NCI-H82 (cell line): Measurements from ENCODE around the gene PDE3B.
"Not testable (repeated sequence)": the region's sequence is repeated elsewhere in the genome, so short reads cannot be mapped to it uniquely, and the experiment has no call there.

Experiments used
- DNase-seq: peaks from one replicate; lab custom pipeline; 2025; lab: John Stamatoyannopoulos, UW

PDE3B gene

GRCh38 chr11:14746857-14747395 is 103.3 kb downstream of the PDE3B start:
- DNase-seq: peak; percentile 33

DNA sequence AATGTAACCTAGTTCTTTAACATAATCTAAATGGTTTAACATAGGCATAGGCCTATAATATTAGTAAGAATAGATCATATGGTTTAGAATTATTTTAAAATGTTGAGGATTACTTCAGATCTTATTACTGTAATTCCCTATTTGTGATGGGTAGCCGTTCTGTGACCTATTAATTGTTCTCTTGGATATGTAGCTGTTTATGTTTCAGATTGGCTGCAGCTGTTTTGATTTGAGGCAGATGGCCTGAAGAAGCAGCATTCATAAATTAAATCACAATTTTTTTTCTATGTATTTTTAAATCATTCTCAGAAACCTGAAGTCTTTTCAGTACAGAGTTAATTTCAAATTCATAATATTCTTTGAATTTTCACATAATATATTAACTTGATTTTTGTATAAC is 104.5 kb downstream of the PDE3B start:
- DNase-seq: no peak

- no peak for DNase-seq
These were observed 107.3 kb downstream of the PDE3B start for GRCh38 chr11:14750911-14751310.

- no peak for DNase-seq
These were observed 108.4 kb downstream of the PDE3B start for GRCh38 chr11:14751975-14752407.

GRCh38 chr11:14755140-14755539 is 111.5 kb downstream of the PDE3B start:
- no peak for DNase-seq

- no peak for DNase-seq
These were observed 112.7 kb downstream of the PDE3B start for GRCh38 chr11:14756349-14756748.

- DNase-seq: not testable (repeated sequence)
These were observed 115.9 kb downstream of the PDE3B start for GRCh38 chr11:14759300-14760012.

DNA sequence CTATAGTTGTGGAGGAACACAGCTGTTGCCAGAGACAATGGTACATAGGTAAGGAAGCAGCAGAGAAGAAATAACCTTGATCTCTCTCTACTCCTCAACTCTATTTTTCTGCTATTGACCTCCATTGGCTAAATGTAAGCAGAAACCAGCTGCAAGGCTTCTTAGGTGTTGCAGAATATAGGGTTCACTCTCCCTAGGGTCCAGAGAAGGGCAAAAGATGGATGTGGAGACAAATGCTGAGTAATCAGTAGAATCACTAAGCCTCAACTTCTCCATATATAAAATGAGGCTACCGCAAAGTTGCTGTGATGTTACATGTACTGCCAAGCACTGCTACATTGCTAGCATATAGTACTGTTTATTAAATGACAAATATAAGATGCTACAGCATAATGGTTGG is 120.6 kb downstream of the PDE3B start:
- no peak for DNase-seq

- DNase-seq: no peak
These were observed 121.2 kb downstream of the PDE3B start for GRCh38 chr11:14764579-14765527.

GRCh38 chr11:14766585-14766984 is 123.0 kb downstream of the PDE3B start:
- no peak for DNase-seq

DNA sequence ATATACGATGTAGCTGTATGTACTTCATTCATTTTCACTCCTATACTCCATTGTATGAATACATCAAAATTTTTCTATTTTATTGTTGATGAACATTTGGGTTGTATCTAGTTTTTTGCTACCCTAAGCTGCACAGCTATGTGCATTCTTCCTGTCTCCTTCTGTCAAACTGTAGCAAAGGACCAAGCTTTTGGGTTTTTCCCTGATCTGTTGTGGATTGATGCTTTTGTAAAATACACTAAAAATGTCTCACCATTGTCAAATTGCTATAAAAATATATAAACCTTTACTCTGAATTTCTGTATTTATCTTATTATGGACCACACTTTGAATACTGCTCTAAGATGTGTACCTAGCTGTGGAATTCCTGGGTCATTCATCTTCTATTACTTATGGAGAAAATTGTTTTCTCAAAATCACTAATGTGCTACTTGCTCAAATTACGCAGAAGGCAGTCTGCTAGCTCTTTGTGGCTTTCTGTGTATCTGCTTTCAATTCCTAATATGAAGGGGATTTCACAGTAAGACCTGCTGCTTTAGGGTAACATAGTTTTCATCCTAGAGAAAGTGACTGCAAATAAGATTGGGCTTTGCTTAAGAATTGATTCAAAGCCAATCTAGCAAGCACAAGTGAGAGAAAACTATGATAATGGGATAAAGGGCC is 125.1 kb downstream of the PDE3B start:
- DNase-seq: no peak

- no peak for DNase-seq
These were observed 130.2 kb downstream of the PDE3B start for GRCh38 chr11:14773755-14774154.

DNA sequence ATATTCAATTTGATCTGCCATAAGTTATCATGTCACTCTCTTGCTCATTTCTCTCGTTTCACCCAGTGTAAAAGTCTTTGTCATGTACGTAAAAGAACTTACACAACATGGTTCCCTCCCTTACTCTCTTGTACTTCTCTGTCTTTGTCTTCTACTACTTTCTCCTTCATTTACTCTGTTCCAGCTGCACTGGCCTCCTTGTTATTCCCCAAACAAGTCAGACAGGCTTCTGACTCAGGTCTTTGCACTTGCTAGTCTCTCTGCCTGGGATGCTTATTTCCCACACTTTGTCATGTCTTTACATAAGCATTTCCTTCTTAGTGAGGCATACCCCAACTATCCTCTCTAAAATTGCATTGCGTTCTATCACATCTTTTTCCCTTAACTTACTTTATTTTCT is 131.1 kb downstream of the PDE3B start:
- no peak for DNase-seq

GRCh38 chr11:14775897-14776296 is 132.3 kb downstream of the PDE3B start:
- DNase-seq: no peak

- not testable (repeated sequence) for DNase-seq
These were observed 134.9 kb downstream of the PDE3B start for GRCh38 chr11:14778460-14778859.

GRCh38 chr11:14783788-14784187 is 140.2 kb downstream of the PDE3B start:
- DNase-seq: no peak

GRCh38 chr11:14784230-14784629 is 140.6 kb downstream of the PDE3B start:
- DNase-seq: no peak

DNA sequence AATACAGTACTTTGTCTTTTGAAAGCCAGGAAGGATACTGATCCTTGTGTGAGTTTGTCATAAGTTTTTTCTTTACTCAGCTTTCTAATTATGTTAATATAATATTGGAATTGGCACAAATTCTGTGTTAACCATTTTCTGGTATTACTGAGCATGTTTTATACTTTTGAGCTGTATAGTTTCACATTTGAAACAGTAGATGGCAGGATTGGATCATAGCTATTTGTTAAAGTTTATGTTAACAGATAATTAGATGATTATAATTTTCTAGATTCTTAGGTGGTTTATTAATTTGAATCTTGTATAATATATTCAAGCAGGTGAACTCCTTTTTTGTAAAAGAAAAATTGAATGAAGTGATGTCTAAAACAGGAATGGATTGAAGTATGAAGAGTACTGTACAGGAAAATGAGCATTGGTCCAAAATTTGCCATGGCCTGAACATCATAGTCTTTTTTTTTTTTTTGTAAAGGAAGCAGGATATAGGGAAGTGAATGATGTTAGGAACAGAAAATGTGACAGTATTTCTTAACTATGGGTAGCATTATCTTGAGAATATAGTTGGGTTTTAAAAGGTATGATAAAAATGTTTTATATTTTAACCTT is 146.4 kb downstream of the PDE3B start:
- DNase-seq: no peak

- DNase-seq: no peak
These were observed 149.9 kb downstream of the PDE3B start for GRCh38 chr11:14793546-14793945.

- DNase-seq: not testable (repeated sequence)
These were observed 152.4 kb downstream of the PDE3B start for GRCh38 chr11:14796028-14796427.

GRCh38 chr11:14803846-14804245 is 160.2 kb downstream of the PDE3B start:
- DNase-seq: no peak

DNA sequence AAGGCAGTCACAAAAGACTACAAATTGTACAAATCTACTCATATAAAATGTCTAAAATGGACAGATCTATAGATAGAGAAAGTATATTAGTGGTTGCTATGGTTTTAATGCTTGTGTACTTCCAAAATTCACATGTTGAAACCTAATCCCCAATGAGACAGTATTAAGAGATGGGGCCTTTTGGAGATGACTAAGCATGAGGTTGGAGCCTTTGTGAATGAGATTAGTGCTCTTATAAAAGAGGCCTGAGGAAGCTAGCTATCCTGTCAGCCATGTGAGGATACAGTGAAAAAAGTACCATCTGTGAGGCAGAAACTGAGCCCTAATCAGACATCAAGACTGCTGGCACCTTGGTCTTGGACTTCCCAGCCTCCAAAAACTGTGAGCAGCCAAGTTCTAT is 165.9 kb downstream of the PDE3B start:
- peak; percentile 83 for DNase-seq
